ENCODE data around the gene GATAD2A. TPM values are rescaled to one million over a fixed set of nuclear protein-coding genes. Genes with fewer than 3 reads are reported as not detected.

GATAD2A gene
- total and polyA plus RNA-seq, 2 of the 13 experiments (the other 11 are each of a cell fraction or from before 2014, with no cell fraction given) = 16.8 to 28.6 TPM

- TF ChIP-seq, protein P1, sequence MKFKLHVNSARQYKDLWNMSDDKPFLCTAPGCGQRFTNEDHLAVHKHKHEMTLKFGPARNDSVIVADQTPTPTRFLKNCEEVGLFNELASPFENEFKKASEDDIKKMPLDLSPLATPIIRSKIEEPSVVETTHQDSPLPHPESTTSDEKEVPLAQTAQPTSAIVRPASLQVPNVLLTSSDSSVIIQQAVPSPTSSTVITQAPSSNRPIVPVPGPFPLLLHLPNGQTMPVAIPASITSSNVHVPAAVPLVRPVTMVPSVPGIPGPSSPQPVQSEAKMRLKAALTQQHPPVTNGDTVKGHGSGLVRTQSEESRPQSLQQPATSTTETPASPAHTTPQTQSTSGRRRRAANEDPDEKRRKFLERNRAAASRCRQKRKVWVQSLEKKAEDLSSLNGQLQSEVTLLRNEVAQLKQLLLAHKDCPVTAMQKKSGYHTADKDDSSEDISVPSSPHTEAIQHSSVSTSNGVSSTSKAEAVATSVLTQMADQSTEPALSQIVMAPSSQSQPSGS (CRISPR knock-in tag; IDR thresholded peaks at IDR 0.05) = peak; percentile 62; the same call in 1 of the 2 replicates
- TF ChIP-seq SOX6 (IDR thresholded peaks at IDR 0.05) (no peak), SOX6 (CRISPR knock-in tag; IDR thresholded peaks at IDR 0.05) (peak; percentile 53; the same call in 1 of the 2 replicates), NCOA2 (CRISPR knock-in tag; IDR thresholded peaks at IDR 0.05) (peak; percentile 49), TFDP2 (CRISPR knock-in tag; IDR thresholded peaks at IDR 0.05) (peak; percentile 80), ZNF674 (CRISPR knock-in tag; IDR thresholded peaks at IDR 0.05; ENCODE audit: low read depth) (no peak), ARID5B (CRISPR knock-in tag; IDR thresholded peaks at IDR 0.05) (peak; percentile 39; the same call in 1 of the 2 replicates), ZNF792 (CRISPR knock-in tag; IDR thresholded peaks at IDR 0.05) (peak; percentile 86), POLR2A (IDR thresholded peaks at IDR 0.05; ENCODE audit: insufficient read depth in 1 of 2, low read depth in 2 of 2, low read length in 2 of 2) (peak; percentile 84 to 91), ZNF790 (CRISPR knock-in tag; IDR thresholded peaks at IDR 0.05; ENCODE audit: borderline replicate concordance) (no peak), POLR2G (IDR thresholded peaks at IDR 0.05; ENCODE audit: low read depth, low read length) (peak; percentile 96), SCMH1 (CRISPR knock-in tag; IDR thresholded peaks at IDR 0.05; ENCODE audit: borderline replicate concordance) (no peak), NFAT5 (CRISPR knock-in tag; IDR thresholded peaks at IDR 0.05) (peak; percentile 42; the same call in 1 of the 2 replicates), ZNF382 (CRISPR knock-in tag; IDR thresholded peaks at IDR 0.05; ENCODE audit: borderline replicate concordance) (no peak), TAF1 (CRISPR knock-in tag; IDR thresholded peaks at IDR 0.05) (peak; percentile 91), PHF20 (CRISPR knock-in tag; IDR thresholded peaks at IDR 0.05) (peak; percentile 97)
These were observed 110.4 kb downstream of the GATAD2A start, which contains the start of gene NDUFA13 (continued) for GRCh38 chr19:19515642-19516519.
